ENCODE data around the gene NFKBIL1. TPM values are rescaled to one million over a fixed set of nuclear protein-coding genes. Genes with fewer than 3 reads are reported as not detected.

NFKBIL1 gene
- total RNA-seq, 1 experiment from 2014 or later = 34.2 TPM

DNA sequence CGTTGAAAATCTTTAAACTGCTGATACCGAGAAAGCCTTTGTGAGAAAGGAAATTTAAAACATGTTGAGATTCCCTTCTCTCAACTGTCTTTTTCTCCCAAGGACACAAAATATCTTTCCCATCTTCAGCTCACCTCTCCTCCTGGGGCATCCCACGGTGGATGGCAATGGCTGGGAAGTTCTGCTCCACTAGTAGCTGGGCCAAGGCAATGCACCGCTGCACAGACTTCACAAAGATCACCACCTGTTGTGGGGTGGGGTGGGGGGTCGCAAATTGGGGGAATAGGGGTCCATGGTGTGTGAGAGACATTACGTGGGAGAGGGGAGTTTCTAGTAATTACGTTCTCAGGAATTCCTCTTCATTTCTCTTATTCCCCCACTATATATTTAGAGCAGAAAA, 16.2 kb upstream of the NFKBIL1 start:
- Histone ChIP-seq H3K36me3 (replicated peaks; ENCODE audit: control insufficient read depth, insufficient read depth, low read length) (peaks cover 52% of the 10 kb centered on the region), H3K27me3 (ENCODE audit: control insufficient read depth, insufficient read depth, low read length) (no peaks in the 10 kb centered on the region), H3K4me3 (ENCODE audit: insufficient read depth, low read depth, low read length) (no peak overlapping the region)
- DNase-seq = no peak

- DNase-seq = no peak
- H3K4me3 ChIP-seq (ENCODE audit: insufficient read depth, low read depth, low read length) = no peak overlapping the region
- H3K36me3 ChIP-seq (replicated peaks; ENCODE audit: control insufficient read depth, insufficient read depth, low read length) = peaks cover 59% of the 10 kb centered on the region
- H3K27me3 ChIP-seq (ENCODE audit: control insufficient read depth, insufficient read depth, low read length) = no peaks in the 10 kb centered on the region
These were observed 15.4 kb upstream of the NFKBIL1 start for GRCh38 chr6:31531771-31532643.

- H3K4me3 ChIP-seq (ENCODE audit: insufficient read depth, low read depth, low read length) = no peak overlapping the region
- peaks cover 63% of the 10 kb centered on the region for H3K36me3 ChIP-seq (replicated peaks; ENCODE audit: control insufficient read depth, insufficient read depth, low read length)
- no peak for DNase-seq
- no peaks in the 10 kb centered on the region for H3K27me3 ChIP-seq (ENCODE audit: control insufficient read depth, insufficient read depth, low read length)
These were observed 14.6 kb upstream of the NFKBIL1 start for GRCh38 chr6:31532644-31533454.

GRCh38 chr6:31533455-31533841, 14.0 kb upstream of the NFKBIL1 start:
- no peaks in the 10 kb centered on the region for H3K27me3 ChIP-seq (ENCODE audit: control insufficient read depth, insufficient read depth, low read length)
- no peak overlapping the region for H3K4me3 ChIP-seq (ENCODE audit: insufficient read depth, low read depth, low read length)
- peaks cover 69% of the 10 kb centered on the region for H3K36me3 ChIP-seq (replicated peaks; ENCODE audit: control insufficient read depth, insufficient read depth, low read length)
- DNase-seq = no peak

GRCh38 chr6:31534011-31534410, 13.4 kb upstream of the NFKBIL1 start:
- Histone ChIP-seq H3K36me3 (replicated peaks; ENCODE audit: control insufficient read depth, insufficient read depth, low read length) (peaks cover 74% of the 10 kb centered on the region), H3K27me3 (ENCODE audit: control insufficient read depth, insufficient read depth, low read length) (no peaks in the 10 kb centered on the region), H3K4me3 (ENCODE audit: insufficient read depth, low read depth, low read length) (no peak overlapping the region)
- no peak for DNase-seq

GRCh38 chr6:31534521-31535040, 12.8 kb upstream of the NFKBIL1 start:
- DNase-seq = no peak
- no peaks in the 10 kb centered on the region for H3K27me3 ChIP-seq (ENCODE audit: control insufficient read depth, insufficient read depth, low read length)
- peaks cover 80% of the 10 kb centered on the region for H3K36me3 ChIP-seq (replicated peaks; ENCODE audit: control insufficient read depth, insufficient read depth, low read length)
- no peak overlapping the region for H3K4me3 ChIP-seq (ENCODE audit: insufficient read depth, low read depth, low read length)

- DNase-seq = no peak
- Histone ChIP-seq H3K36me3 (replicated peaks; ENCODE audit: control insufficient read depth, insufficient read depth, low read length) (peaks cover 82% of the 10 kb centered on the region), H3K4me3 (ENCODE audit: insufficient read depth, low read depth, low read length) (no peak overlapping the region), H3K27me3 (ENCODE audit: control insufficient read depth, insufficient read depth, low read length) (no peaks in the 10 kb centered on the region)
These were observed 11.7 kb upstream of the NFKBIL1 start for GRCh38 chr6:31535538-31536324.

DNA sequence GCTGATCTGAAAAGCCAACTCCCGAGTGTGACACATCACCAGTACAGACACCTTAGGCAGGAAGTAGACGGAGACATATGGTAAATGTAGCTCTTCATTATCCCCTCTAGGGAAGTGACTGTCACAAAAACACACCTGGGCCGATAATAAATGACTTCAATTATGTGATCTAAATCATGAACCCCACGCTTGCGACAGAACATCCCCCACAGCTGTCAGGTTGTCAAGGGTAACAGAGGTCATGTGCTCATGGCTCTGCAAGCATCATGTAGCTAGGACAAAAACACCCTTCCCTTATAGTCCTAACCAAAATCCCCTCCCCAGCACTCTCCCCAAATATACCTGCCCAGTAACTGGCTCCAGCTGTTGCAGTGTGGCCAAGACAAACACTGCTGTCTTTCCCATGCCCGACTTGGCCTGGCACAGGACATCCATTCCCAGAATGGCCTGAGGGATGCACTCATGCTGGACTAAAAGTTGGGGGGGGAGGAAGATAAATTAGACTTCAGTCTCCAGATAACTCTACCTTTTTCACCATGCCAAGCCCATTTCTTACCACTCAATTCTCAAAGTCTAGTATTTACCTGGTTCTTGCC, 8.5 kb upstream of the NFKBIL1 start:
- DNase-seq = no peak
- H3K4me3 ChIP-seq (ENCODE audit: insufficient read depth, low read depth, low read length) = no peak overlapping the region
- peaks cover 56% of the 10 kb centered on the region for H3K36me3 ChIP-seq (replicated peaks; ENCODE audit: control insufficient read depth, insufficient read depth, low read length)
- H3K27me3 ChIP-seq (ENCODE audit: control insufficient read depth, insufficient read depth, low read length) = no peaks in the 10 kb centered on the region

GRCh38 chr6:31540640-31541039, 6.8 kb upstream of the NFKBIL1 start:
- Histone ChIP-seq H3K27me3 (ENCODE audit: control insufficient read depth, insufficient read depth, low read length) (no peaks in the 10 kb centered on the region), H3K4me3 (ENCODE audit: insufficient read depth, low read depth, low read length) (peak overlapping the region; percentile 93), H3K36me3 (replicated peaks; ENCODE audit: control insufficient read depth, insufficient read depth, low read length) (peaks cover 41% of the 10 kb centered on the region)
- DNase-seq = no peak

- peak overlapping the region; percentile 93 for H3K4me3 ChIP-seq (ENCODE audit: insufficient read depth, low read depth, low read length)
- H3K36me3 ChIP-seq (replicated peaks; ENCODE audit: control insufficient read depth, insufficient read depth, low read length) = peaks cover 36% of the 10 kb centered on the region
- peak; percentile 54 for DNase-seq
- no peaks in the 10 kb centered on the region for H3K27me3 ChIP-seq (ENCODE audit: control insufficient read depth, insufficient read depth, low read length)
These were observed 6.2 kb upstream of the NFKBIL1 start for GRCh38 chr6:31541059-31541657.

- peak within 1 kb of the TSS; percentile 93 for H3K4me3 ChIP-seq (ENCODE audit: insufficient read depth, low read depth, low read length)
- no peaks in the 10 kb centered on the region for H3K27me3 ChIP-seq (ENCODE audit: control insufficient read depth, insufficient read depth, low read length)
- peaks cover 29% of the 10 kb centered on the region for H3K36me3 ChIP-seq (replicated peaks; ENCODE audit: control insufficient read depth, insufficient read depth, low read length)
- peak; percentile 89 for DNase-seq
These were observed 5.5 kb upstream of the NFKBIL1 start, which contains the start of gene DDX39B for GRCh38 chr6:31541658-31542521. Gene DDX39B (minus strand): TSS chr6:31542003. CDS start chr6:31540532, 1,471 bp downstream.

GRCh38 chr6:31543639-31544038, 3.8 kb upstream of the NFKBIL1 start:
- Histone ChIP-seq H3K36me3 (replicated peaks; ENCODE audit: control insufficient read depth, insufficient read depth, low read length) (peaks cover 19% of the 10 kb centered on the region), H3K27me3 (ENCODE audit: control insufficient read depth, insufficient read depth, low read length) (no peaks in the 10 kb centered on the region), H3K4me3 (ENCODE audit: insufficient read depth, low read depth, low read length) (no peak overlapping the region)
- DNase-seq = no peak

- DNase-seq = no peak
- H3K4me3 ChIP-seq (ENCODE audit: insufficient read depth, low read depth, low read length) = no peak overlapping the region
- peaks cover 11% of the 10 kb centered on the region for H3K36me3 ChIP-seq (replicated peaks; ENCODE audit: control insufficient read depth, insufficient read depth, low read length)
- no peaks in the 10 kb centered on the region for H3K27me3 ChIP-seq (ENCODE audit: control insufficient read depth, insufficient read depth, low read length)
These were observed 2.7 kb upstream of the NFKBIL1 start for GRCh38 chr6:31544676-31545075.

Data from H7 (cell line).